Epithelial cell of esophagus (primary cell): ENCODE data around the gene ZNF573.
A peak's percentile ranks its signal among the peaks of the same experiment; 100 is the strongest.

Experiments used
- DNase-seq: peaks from one replicate; pipeline ENCODE4 v3.0.0; 2010; ENCODE audit warnings: low read depth
- H3K4me3 ChIP-seq: 2 replicates; pipeline ENCODE4 v1.5.1; 2011; ENCODE audit warnings: mild to moderate bottlenecking, low read length, control low read depth
- TF ChIP-seq, protein P1 (sequence below): IDR thresholded peaks from 2 replicates; pipeline ENCODE4 v1.5.1; 2011; ENCODE audit warnings: low read depth, mild to moderate bottlenecking, low read length, control low read depth, inconsistent platforms; ENCODE audit not compliant: insufficient read depth; ENCODE audit errors: missing control alignments

ZNF573 gene

DNA sequence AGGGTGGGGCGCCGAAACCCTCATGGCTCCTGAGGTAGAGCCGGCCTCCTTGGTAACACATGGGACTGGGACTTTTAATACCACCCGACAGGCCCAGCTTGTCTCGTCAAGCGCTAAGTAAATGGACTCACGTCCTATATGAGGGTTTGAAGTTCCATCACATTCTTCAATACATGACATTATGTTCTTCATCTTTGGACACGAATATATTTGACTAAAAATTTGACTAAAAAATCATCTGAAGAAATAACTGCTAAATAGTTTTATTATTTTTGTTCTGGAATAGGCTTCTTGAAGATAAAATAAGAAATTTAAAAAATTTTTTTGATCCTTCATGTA lies 59.5 kb downstream of the ZNF573 start:
- peak overlapping the region; percentile 85 for H3K4me3 ChIP-seq
- no peak for DNase-seq
- TF ChIP-seq, protein P1, sequence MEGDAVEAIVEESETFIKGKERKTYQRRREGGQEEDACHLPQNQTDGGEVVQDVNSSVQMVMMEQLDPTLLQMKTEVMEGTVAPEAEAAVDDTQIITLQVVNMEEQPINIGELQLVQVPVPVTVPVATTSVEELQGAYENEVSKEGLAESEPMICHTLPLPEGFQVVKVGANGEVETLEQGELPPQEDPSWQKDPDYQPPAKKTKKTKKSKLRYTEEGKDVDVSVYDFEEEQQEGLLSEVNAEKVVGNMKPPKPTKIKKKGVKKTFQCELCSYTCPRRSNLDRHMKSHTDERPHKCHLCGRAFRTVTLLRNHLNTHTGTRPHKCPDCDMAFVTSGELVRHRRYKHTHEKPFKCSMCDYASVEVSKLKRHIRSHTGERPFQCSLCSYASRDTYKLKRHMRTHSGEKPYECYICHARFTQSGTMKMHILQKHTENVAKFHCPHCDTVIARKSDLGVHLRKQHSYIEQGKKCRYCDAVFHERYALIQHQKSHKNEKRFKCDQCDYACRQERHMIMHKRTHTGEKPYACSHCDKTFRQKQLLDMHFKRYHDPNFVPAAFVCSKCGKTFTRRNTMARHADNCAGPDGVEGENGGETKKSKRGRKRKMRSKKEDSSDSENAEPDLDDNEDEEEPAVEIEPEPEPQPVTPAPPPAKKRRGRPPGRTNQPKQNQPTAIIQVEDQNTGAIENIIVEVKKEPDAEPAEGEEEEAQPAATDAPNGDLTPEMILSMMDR, result no peak

DNA sequence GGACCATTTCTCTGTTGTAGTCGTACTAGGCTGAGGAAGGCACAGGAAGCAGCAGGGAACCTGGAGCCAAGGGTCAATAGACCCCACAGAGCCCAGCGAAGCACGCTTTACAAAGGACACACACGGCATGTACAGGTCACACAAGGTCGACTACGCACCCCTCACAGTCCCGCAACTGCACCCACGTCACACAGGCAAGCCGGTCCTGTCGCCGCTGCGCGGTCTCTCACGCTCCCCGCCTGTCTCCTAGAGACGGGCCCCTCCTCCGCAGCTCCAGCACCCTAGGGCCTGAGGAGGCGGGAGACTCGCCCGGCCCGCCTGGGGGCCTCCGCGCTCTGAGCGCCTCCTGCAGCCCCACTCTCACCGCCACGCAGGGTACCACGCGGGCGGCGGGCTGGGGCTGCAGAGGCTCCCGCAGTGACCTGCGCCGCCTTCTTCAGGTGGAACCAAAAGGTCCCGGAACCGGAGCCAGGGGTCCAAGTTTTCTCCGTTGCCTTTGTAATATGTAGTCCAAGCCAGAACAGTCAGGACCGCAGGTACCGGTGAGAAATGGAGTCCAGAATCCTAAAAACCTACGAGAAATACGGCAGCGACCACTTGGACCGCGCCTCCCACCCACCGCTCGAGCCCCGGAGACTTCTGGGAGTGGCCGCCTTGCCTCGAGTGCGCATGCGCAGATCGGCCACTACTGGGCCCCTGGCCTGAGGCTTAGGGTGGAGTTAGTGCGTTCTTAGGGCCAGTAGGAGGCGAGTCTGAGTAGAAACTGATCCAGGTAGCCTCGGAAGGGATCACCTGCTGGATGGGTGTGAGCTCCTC lies 60.1 kb downstream of the ZNF573 start, which contains the start of gene ZNF607:
Gene ZNF607 (minus strand): TSS at position 651 of the 816 bp plus-strand sequence. CDS start 8,143 bp downstream, outside the sequence.
- TF ChIP-seq, protein P1, result peak; percentile 76
- DNase-seq, result peak; percentile 93
- H3K4me3 ChIP-seq, result peak within 1 kb of the TSS; percentile 85

DNA sequence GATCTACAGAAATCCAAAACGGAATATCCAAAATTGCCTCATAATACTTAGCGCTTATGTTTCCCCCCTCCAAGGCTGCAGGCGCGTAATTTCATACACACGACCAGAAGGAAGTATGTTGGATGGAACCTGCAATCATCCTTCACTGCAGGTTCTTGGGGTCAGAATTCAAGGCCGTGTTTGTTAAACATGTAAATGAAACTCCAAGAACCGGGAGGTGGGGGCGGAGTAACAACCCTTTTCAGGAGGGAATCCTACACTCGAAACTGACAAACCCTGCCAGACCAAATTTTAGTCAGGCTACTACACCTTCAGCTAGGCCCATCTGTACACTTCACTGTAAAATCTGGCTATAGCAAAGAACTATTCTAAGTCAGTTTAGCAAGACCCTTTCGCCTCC lies 61.1 kb downstream of the ZNF573 start:
- TF ChIP-seq, protein P1, result no peak
- DNase-seq, result peak; percentile 9
- H3K4me3 ChIP-seq, result peak overlapping the region; percentile 85

DNA sequence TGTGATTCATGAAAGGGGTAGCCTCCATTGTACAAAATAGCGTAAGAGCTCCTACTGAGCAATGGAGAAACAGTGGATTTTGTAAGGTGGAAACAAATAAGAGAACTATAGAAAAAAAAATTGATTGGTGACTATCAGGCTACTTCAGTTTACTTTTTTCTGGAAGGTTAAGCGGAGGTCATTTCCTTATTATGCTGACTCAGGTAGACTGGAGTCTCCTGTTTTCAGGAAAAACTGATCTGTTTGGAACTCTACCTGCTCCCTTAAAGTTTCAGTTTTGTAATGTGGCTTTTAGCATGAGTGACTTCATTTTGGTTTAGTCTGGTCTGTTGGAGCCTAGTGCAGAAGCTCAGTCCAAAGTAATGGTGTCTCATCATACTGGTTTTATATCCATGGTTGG lies 63.2 kb downstream of the ZNF573 start:
- DNase-seq, result no peak
- H3K4me3 ChIP-seq, result no peak overlapping the region
- TF ChIP-seq, protein P1, result no peak

DNA sequence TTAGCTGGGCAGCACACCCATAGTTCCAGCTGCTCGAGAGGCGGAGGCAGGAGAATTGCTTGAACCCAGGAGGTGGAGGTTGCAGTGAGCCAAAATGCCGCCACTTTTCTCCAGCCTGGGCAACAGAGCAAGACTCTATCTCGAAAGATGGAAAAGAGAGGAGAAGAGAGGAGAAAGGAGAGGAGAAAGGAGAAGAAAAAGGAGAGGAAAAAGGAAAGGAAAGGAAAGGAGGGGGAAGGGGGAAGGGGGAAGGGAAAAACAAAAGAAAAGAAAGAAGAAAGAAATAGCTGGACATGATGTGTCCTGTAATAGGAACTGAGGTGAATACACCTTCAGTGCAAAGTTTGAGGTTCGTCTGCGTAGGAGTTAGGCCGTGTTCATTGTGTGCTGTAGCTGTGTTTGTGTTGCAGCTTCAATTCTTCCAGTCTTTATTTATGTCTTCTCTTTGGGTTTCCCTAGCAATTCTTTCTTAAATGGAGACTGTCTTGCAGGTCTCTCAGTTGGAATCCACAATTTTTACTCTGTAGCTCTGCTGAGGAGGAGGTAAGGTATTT lies 73.3 kb downstream of the ZNF573 start:
- no peak for DNase-seq
- H3K4me3 ChIP-seq, result no peak overlapping the region
- TF ChIP-seq, protein P1, result no peak

DNA sequence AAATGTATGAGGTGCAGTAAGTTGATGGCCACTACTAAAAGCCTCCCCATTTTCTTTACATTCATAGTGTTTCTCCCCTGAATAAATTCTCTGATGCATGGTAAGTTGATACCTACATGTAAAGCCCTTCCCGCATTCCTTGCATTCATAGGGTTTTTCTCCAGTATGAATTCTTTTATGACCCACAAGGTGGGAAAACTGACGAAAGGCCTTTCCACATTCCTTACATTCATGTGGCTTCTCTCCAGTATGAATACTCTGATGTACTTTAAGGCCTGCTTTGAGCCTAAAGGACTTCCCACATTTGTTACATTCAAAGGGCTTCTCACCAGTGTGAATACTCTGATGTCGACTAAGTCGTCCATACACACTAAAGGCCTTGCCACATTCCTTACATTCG lies 80.3 kb downstream of the ZNF573 start:
- TF ChIP-seq, protein P1, result no peak
- H3K4me3 ChIP-seq, result no peak overlapping the region
- DNase-seq, result no peak
